Dendritic cell treated with granulocyte-macrophage colony-stimulating factor and Interleukin-4, amounts not matched to agents 40 ng/mL and 50 ng/mL, for 4 days (primary cell): ENCODE measurements around the gene C1orf74.

ENCODE experiments used
- H3K27ac Mint-ChIP-seq: one replicate; pipeline ENCODE4 v1.8.0; 2022; ENCODE audit warnings: mild to moderate bottlenecking, mixed read lengths
- H3K27me3 Mint-ChIP-seq: one replicate; pipeline ENCODE4 v1.8.0; 2022; ENCODE audit warnings: mild to moderate bottlenecking, mixed read lengths
- H3K36me3 Mint-ChIP-seq: one replicate; pipeline ENCODE4 v1.8.0; 2022; ENCODE audit warnings: low read depth, mixed read lengths
- H3K4me1 Mint-ChIP-seq: one replicate; pipeline ENCODE4 v1.8.0; 2022; ENCODE audit warnings: low read depth, mixed read lengths
- H3K4me3 Mint-ChIP-seq: one replicate; pipeline ENCODE4 v1.8.0; 2022; ENCODE audit warnings: mild to moderate bottlenecking, moderate library complexity, mixed read lengths
- H3K9me3 Mint-ChIP-seq: one replicate; pipeline ENCODE4 v1.8.0; 2022; ENCODE audit warnings: mixed read lengths
- intact Hi-C: fragments of 100-400 bp; cut with micrococcal nuclease; formaldehyde crosslinking; loops from one replicate; pipeline ENCODE4 v1.15.0; 2022

C1orf74 gene

DNA sequence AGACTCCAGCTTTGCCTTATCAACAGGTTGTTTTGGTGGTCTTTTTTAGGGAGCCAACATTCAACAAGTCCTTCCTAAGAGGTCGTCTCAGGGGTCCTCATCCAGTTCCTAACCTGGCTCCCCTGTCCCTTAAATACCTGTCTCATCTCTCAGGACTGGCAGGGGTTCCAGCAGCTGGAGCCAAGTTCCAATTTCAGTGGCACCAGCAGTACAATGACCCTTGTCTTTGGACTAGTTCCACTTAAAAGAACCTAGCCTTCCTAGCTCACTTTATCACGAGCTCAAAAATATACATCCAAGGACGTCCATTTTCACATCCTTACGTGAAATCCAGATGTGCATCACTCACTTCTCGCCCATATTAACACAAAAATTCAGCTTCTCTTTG is 47.2 kb downstream of the C1orf74 start:
- no peak overlapping the region for H3K4me3 Mint-ChIP-seq
- H3K27me3 Mint-ChIP-seq: no peaks in the 10 kb centered on the region
- no peaks in the 10 kb centered on the region for H3K9me3 Mint-ChIP-seq
- no peaks in the 10 kb centered on the region for H3K36me3 Mint-ChIP-seq
- H3K27ac Mint-ChIP-seq: peak overlapping the region; percentile 87
- intact Hi-C loops: no loop called here
- H3K4me1 Mint-ChIP-seq: peaks cover 78% of the 10 kb centered on the region

DNA sequence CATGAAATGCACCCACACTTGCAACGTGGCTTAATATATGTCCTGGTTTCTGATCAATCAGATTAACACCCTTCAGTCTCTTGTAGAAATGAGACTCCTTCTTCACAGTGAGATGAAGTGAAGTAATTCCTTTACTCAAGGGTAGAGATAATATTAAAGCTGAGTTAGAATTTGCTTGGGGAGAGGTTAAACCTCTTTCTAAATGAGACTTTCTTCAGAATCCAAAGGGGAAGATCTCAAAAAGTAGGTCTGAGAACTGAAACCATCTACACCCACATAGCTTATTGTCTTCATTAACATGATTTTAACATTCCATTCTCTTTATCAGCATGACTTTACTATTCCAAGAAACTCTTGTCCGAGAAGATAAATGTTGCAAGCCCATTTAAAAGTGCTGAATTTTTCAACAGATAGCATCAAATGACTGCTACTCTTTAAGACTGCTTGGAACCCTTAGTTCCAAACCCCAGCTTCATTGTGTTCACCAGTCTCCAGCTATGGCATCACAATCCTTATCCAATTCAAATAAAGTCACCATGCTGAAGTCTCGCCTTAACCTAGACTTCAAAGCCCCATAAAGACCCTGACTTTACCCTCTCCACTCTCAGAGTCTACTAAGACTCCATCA is 47.8 kb downstream of the C1orf74 start:
- intact Hi-C loops: no loop called here
- peak overlapping the region; percentile 37 for H3K4me3 Mint-ChIP-seq
- peak overlapping the region; percentile 87 for H3K27ac Mint-ChIP-seq
- H3K4me1 Mint-ChIP-seq: peaks cover 73% of the 10 kb centered on the region
- H3K36me3 Mint-ChIP-seq: no peaks in the 10 kb centered on the region
- H3K9me3 Mint-ChIP-seq: no peaks in the 10 kb centered on the region
- H3K27me3 Mint-ChIP-seq: no peaks in the 10 kb centered on the region

- no peaks in the 10 kb centered on the region for H3K27me3 Mint-ChIP-seq
- H3K36me3 Mint-ChIP-seq: no peaks in the 10 kb centered on the region
- intact Hi-C loops: loop anchor here (2.0 kb wide), 1 partner anchor 323 kb away; no protein-coding TSS in a partner anchor
These were observed 50.8 kb downstream of the C1orf74 start for GRCh38 chr1:209733409-209734192.

GRCh38 chr1:209732725-209733124 is 51.6 kb downstream of the C1orf74 start:
- Mint-ChIP-seq H3K27me3 (no peaks in the 10 kb centered on the region), H3K4me3 (no peak overlapping the region), H3K9me3 (peaks cover 6% of the 10 kb centered on the region), H3K4me1 (peaks cover 64% of the 10 kb centered on the region), H3K36me3 (peaks cover 1% of the 10 kb centered on the region), H3K27ac (peak overlapping the region; percentile 65)
- intact Hi-C loops: loop anchor here (2.0 kb wide), 1 partner anchor 322 kb away; no protein-coding TSS in a partner anchor

More at GRCh38 chr1:209733409-209734192, 50.8 kb downstream of the C1orf74 start:
- Mint-ChIP-seq H3K4me1 (peaks cover 69% of the 10 kb centered on the region), H3K4me3 (peak overlapping the region; percentile 8), H3K9me3 (peaks cover 6% of the 10 kb centered on the region), H3K27ac (peak overlapping the region; percentile 65)

- peaks cover 6% of the 10 kb centered on the region for H3K9me3 Mint-ChIP-seq
- H3K4me1 Mint-ChIP-seq: peaks cover 53% of the 10 kb centered on the region
- H3K27me3 Mint-ChIP-seq: peaks cover 2% of the 10 kb centered on the region
- intact Hi-C loops: no loop called here
- H3K27ac Mint-ChIP-seq: no peak overlapping the region
- H3K36me3 Mint-ChIP-seq: peaks cover 10% of the 10 kb centered on the region
- no peak overlapping the region for H3K4me3 Mint-ChIP-seq
These were observed 54.9 kb downstream of the C1orf74 start for GRCh38 chr1:209729436-209729835.
